Measurements from ENCODE around the gene GRB2.

GRB2 gene

DNA sequence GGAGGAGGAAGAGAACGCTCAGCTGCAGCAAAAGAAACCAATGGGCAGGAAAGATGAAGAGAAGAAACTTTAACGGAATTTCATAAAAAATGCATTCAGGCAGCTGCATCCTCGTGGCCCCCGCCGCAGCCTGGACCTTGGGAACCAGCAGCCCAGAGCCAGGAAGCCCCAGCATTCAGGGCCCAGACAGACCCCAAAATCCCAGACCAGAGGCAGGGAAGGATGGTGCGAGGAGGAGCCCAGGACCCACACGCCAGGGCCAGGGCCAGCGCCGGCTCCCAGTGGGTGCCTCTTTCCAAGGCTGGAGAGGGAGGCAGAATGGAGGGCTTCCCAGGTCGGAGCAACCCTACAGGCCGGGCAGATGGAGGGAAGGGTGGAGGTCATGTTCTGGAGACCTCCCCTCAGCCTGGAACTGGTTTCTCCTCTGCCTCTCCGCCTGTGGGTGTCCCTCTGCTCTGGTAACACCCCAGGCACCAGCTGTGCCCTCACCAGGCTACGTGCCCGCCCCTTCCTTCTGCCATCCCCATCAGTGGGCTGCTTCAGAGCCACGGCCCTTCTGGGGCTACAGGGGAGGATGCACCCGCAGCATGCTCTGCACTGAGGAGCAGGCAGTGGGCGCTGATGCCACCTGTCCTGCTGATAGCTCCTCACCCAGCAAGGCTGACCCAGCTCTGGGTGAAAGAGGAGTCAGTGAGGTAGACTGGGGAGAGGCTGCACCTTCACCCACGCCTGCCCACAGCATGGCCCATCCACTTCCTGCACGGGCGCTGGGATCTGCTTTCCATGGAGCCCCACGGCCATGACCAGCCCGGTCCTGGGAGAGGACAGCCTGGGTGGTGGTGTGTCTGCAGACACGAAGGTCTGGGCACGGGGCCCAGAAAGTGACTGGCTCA is 133.3 kb downstream of the GRB2 start:
- FAIRE-seq: no peak

DNA sequence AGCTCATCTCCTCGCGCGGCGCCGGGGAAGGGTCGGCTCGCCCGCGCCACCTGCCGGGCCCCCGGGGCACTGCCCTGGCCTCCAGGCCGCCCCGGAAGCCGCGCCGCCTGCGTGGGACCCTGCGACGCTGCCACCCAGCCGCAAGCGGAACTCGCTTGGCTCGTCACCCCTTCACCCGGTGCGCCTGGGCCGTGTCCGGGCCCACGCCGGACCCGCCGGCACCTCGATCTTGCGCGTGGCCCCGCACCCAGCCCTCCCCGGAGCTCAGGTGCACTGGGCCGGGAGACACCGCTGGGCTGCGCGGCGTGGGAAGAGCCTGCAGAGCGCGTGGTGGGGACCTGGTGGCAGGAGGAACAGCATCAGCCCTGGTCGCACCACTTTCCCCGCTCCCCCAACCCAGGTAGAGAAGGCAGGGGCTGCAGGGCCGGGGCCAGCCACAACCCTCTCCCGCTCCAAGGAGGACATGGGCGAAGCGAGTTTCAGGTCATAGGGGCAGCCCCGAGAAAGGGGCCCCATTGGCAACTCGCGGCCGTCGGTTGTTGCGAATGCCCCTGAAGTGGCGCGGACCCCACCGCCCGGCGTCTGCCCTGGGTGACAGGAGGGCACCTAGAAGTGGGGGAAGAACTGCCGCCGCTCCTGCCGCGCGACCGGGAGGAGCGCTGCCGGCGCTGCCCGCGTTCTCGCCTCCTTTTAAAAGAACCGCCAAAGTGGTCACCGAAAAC is 134.1 kb downstream of the GRB2 start:
- FAIRE-seq: no peak

DNA sequence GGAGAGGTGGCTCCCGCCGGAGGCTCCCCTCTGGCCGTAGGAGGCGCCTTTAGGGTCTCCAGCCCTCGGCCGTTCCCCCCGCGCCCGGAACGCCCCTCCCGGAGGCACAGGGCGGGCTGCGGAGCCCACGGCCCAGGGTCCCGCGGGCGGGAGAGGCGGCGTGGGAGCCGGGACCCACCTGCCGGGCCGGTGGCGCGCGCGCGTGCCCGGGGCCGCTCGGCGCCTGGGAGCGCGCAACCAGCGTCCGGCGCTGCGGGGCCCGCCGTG is 134.6 kb downstream of the GRB2 start, which contains the start of gene MIF4GD:
TSS of gene MIF4GD (minus strand) at position 266 of the 267 bp plus-strand sequence. CDS start 1,036 bp downstream, outside the sequence.
- no peak for FAIRE-seq

DNA sequence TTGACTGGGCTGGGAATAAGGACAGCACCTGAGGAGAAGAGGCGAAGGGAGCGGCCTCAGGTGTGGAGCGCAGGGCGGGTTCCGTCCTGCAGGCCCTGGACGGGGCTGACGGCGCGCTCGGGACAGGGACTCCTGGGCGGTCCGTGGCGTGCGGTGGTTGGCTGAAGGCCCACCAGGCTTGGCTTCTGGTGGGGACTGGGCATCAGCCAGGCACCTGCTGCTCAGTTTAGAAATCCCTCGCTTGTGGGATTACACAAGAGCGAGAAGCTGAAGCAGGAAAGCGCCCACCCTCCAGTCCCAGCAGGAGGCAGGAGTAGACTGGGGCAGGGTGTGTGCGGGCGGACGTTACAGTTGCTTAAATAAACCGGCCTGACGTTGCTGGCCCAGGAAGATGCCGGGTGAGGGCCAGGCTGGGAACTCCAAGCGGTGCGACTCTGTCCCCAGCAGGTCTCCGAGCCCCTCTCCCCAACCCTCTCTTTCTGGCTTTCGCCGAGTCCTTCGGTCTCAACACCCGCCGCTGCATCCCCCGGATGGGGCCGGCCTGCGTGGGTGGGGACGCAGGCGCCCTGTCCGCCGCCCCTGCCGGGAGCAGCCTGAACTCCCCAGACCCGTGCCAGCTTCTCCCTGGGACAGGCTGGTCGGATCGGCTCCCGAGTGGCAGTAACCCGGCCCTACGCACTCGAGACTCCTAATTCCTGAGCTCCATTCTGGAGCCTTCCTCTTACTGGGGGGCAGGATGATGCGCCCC is 135.1 kb downstream of the GRB2 start:
- no peak for FAIRE-seq

DNA sequence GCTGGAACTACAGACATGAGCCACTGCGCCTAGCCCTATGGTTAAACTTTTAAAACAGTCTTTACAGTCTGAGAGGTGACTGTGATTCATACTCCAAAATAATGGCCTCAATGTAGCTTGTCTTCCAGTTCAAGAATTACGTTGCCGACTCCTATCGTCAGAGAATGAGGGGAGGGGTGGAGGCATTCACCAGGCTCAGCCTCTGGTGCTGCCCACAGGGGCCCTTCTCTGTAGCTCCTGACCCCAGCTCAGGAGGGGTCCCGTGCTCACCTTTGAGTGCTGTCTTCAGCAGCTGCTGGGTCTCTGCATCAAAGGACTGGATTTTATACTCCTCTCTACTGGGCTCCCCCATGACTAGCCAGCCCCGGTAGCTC is 135.6 kb downstream of the GRB2 start:
- no peak for FAIRE-seq
